GM12801 (cell line): ENCODE measurements around the gene NPPC.

Experiments
- TF ChIP-seq, protein P1 (sequence below): IDR thresholded peaks from one replicate; pipeline ENCODE4 v1.5.1; 2011; ENCODE audit warnings: control low read depth; ENCODE audit not compliant: insufficient read length; ENCODE audit errors: extremely low read depth

NPPC gene

GRCh38 chr2:231918501-231919330, 7.5 kb downstream of the NPPC start:
- TF ChIP-seq, protein P1, sequence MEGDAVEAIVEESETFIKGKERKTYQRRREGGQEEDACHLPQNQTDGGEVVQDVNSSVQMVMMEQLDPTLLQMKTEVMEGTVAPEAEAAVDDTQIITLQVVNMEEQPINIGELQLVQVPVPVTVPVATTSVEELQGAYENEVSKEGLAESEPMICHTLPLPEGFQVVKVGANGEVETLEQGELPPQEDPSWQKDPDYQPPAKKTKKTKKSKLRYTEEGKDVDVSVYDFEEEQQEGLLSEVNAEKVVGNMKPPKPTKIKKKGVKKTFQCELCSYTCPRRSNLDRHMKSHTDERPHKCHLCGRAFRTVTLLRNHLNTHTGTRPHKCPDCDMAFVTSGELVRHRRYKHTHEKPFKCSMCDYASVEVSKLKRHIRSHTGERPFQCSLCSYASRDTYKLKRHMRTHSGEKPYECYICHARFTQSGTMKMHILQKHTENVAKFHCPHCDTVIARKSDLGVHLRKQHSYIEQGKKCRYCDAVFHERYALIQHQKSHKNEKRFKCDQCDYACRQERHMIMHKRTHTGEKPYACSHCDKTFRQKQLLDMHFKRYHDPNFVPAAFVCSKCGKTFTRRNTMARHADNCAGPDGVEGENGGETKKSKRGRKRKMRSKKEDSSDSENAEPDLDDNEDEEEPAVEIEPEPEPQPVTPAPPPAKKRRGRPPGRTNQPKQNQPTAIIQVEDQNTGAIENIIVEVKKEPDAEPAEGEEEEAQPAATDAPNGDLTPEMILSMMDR = no peak

DNA sequence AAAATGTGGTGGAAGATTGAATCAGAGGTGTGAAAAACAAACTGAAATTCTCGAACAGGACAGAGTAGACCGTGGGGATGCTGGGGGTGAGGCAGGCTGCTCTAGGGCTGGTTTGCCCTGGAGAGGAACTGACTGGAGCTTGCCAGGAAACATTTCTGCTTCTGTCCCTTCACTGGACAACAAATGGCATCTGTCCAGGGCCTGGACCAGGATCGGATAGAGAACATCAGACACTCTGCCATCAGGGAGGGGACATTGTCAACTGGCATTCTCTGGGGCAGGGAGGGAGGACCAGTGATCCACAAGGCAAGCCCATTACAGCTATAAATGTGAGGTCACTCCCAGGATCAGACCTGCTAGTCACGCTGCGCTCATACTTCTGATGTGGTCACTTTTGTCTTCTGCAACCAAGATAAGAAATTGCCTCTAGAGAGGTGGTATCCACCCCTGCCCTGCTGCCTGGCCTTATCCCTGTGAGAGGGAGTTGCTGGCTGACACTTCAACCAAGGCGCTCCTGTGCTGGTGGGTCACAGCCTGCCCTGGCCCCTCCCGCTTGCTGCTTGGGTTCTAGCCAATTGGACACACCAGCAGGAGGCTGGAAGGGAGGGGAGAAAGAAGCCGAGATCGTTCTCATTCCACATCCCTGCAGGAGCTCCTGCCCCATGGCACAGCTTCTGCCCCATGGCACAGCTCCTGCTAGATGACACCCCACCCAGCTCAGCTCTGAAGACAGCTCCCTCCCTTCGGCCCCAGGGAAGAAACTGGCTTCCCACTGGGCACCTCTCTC, 8.7 kb downstream of the NPPC start:
- TF ChIP-seq, protein P1 = no peak

DNA sequence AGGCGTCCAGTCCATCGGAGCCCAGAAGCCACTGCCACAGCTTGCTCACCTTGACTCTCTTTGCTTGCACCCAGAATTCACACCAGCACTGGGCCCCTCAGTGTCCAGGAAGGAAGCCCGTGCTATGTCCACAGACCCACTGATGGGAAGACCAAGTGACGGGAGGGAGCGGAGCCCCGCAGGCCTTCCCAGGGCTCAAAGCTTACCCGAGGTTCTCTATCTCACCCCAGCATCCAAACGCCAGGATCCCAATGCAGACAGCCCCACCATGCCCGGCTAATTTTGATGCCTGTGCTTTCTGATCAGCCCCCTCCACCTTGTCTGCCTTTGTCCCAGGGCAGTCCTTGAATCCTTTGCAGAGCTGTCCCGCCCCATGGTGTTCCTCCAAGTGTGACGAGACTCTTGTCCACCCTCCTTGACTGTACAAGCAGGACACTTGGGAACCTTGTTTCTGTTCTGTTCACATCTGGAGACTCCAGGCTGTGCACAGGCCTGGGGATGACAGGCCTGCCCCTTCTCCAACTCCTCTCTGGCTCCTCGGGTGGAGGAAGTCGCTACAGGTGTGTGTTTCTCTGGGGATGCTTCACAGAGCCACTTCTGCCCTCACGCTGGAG, 12.0 kb downstream of the NPPC start:
- TF ChIP-seq, protein P1 = no peak

- TF ChIP-seq, protein P1 = no peak
These were observed 14.8 kb downstream of the NPPC start for GRCh38 chr2:231911381-231911780.

GRCh38 chr2:231910771-231911170, 15.4 kb downstream of the NPPC start:
- TF ChIP-seq, protein P1 = no peak

DNA sequence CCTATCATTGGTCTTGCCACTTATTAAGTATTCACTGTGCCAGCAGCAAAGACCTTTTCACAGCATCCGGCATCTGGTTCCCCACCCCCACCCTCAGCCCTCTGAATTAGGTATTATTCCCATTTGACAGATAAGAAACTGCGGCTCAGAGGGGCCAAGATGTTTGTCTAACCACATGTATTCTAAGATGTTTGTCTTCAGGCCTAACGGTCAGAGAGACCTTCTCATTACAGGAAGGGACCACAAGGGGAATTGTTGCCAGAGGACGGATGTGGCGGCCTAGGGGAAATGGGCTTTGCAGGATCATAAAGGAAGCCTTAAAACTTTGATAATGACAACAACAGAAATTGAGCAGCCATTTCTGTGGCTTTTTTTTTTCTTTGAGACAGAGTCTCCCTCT, 16.6 kb downstream of the NPPC start:
- TF ChIP-seq, protein P1 = no peak

GRCh38 chr2:231908584-231908983, 17.6 kb downstream of the NPPC start:
- TF ChIP-seq, protein P1 = no peak
